Measurements from ENCODE around the gene PRSS48.
"Not testable (repeated sequence)": the region's sequence is repeated elsewhere in the genome, so short reads cannot be mapped to it uniquely, and the experiment has no call there.

Gene PRSS48

GRCh38 chr4:151276787-151277562, at the start of gene PRSS48:
PRSS48 (plus strand) TSS chr4:151277161; CDS start chr4:151277173, 12 bp downstream.
- DNase-seq (ENCODE audit: low spot score), result peak; percentile 81

GRCh38 chr4:151227172-151227571, 49.8 kb upstream of the PRSS48 start:
- no peak for DNase-seq (ENCODE audit: low spot score)

- peak; percentile 81 for DNase-seq (ENCODE audit: low spot score)
Observed at GRCh38 chr4:151227731-151228130, 49.2 kb upstream of the PRSS48 start.

GRCh38 chr4:151228189-151229119, 48.5 kb upstream of the PRSS48 start:
- DNase-seq (ENCODE audit: low spot score), result no peak

- DNase-seq (ENCODE audit: low spot score), result peak; percentile 22
Observed at GRCh38 chr4:151231915-151232595, 44.9 kb upstream of the PRSS48 start.

DNA sequence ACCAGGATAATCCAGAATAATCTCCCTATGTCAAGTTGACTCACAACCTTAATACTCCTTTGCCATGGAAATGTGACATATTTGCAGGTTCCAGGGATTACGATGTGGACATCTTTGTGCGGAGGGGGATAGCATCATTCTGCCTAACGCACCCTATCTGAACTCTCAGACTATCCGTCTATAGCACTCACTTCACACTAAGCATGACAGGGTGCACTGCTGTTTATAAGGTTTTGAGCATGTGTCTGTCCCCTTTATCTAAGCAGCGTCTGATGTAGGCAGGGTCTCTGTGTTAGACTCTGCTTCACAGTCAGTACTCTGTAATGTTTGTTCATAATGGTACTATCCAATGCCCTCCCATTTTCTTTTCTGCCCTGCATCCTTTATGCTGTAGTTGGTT, 43.4 kb upstream of the PRSS48 start:
- no peak for DNase-seq (ENCODE audit: low spot score)

DNA sequence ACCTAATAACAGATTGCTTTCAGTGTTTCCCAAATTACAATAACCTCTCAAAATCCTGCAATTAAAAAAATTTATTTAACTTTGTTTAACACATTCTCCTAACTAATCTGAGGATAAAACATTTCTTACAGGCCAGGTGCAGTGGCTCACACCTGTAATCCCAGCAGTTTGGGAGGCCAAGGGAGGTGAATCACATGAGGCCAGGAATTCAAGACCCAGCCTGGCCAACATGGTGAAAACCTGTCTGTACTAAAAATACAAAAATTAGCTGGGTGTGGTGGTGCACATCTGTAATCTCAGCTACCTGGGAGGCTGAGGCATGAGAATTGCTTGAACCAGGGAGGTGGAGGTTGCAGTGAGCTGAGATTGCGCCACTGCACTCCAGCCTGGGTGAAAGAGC, 41.6 kb upstream of the PRSS48 start:
- DNase-seq (ENCODE audit: low spot score), result not testable (repeated sequence)

DNA sequence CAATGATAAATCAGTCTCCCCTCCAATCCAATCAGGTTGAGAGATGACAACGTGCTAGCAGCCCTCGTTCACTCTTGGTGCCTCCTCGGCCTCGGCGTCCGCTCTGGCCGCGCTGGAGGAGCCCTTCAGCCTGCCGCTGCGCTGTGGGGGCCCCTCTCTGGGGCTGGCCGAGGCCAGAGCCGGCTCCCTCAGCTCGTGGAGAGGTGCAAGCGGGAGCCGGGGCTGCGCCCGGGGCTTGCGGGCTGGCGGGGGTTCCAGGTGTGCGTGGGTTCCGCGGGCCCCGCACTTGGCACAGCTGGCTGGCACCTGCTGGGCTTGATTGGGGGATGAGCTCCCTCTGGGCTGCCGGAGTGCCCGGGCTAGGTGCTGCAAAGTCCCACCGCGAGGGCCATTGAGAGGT, 40.9 kb upstream of the PRSS48 start:
- no peak for DNase-seq (ENCODE audit: low spot score)

- peak; percentile 39 for DNase-seq (ENCODE audit: low spot score)
Observed at GRCh38 chr4:151238477-151238876, 38.5 kb upstream of the PRSS48 start.

GRCh38 chr4:151239608-151240007, 37.4 kb upstream of the PRSS48 start:
- no peak for DNase-seq (ENCODE audit: low spot score)

DNA sequence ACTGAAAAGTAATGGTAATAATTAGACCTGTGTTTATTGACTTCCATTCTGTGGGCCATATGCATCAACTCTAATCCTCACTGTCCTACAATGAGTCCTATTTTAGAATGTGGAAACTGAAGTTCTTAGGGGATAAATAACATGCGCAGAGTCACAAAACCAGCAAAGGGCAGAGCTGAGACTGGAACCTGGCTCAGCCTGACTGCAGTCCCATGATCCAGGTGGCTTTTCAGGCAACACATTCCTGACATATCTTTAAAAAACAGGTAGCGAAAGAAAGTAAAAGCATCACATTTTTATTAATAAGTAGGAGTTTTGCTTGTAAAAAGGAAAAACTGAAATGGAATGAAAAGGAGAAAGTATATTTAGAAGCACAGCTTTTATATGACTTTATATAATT, 34.7 kb upstream of the PRSS48 start:
- no peak for DNase-seq (ENCODE audit: low spot score)

- DNase-seq (ENCODE audit: low spot score), result no peak
Observed at GRCh38 chr4:151246742-151247141, 30.2 kb upstream of the PRSS48 start.

DNA sequence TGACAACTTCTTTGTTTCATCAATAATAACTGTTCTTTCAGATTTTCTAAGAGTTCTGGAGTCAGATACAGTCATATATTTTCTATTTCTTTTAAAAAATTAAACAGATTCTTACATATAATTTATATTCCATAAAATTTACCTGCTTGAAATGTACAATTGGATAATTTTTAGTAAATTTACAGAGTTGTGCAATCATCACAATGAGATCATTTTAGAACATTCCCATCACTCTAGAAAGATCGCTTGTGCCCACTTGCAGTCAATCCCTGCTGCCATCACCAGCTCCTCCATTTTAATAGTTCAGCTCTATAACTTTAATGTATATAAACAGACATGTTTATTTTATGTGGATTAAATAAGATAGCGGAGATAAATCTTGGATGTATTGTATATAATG, 29.6 kb upstream of the PRSS48 start:
- no peak for DNase-seq (ENCODE audit: low spot score)

DNA sequence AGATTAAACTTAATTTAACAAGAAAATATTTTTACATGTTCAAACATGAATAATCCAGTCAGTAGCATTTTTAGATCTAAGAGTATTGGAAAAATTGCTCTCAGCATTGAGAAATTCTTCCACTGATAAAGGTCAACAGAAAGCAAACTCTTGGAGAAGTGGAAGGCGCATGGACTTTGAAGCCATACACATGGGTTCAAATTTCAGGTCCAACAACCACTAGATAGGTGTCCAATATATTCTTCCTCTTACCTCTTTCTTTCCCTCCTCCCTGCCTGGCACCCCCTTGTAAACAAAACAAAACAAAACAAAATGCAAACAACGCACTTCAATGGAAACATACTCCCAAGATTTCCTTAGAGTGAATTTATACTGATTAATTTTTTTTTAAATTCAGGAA, 28.4 kb upstream of the PRSS48 start:
- no peak for DNase-seq (ENCODE audit: low spot score)

GRCh38 chr4:151250706-151251105, 26.3 kb upstream of the PRSS48 start:
- no peak for DNase-seq (ENCODE audit: low spot score)

- no peak for DNase-seq (ENCODE audit: low spot score)
Observed at GRCh38 chr4:151251603-151252304, 25.2 kb upstream of the PRSS48 start.

- DNase-seq (ENCODE audit: low spot score), result not testable (repeated sequence)
Observed at GRCh38 chr4:151255226-151255625, 21.7 kb upstream of the PRSS48 start.

GRCh38 chr4:151255680-151256079, 21.3 kb upstream of the PRSS48 start:
- DNase-seq (ENCODE audit: low spot score), result not testable (repeated sequence)

DNA sequence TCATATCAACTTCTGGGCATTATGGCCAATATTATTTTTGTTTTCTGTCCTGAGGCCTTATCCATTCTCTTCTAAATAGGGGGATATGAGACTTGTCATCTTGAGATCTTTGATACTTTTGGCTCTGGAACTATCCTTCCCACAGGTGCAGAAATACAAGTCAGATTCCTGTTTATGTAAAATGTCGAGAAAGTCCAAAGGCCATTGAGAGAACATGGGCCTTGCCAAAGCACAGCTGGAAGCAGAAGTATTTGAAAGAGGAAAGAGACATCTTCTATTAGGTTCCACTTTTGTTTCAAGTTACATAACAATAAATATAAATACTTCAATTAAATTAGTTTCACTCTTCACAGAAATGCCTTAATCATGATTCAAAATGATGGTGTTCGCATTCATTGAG, 20.8 kb upstream of the PRSS48 start:
- DNase-seq (ENCODE audit: low spot score), result no peak

DNA sequence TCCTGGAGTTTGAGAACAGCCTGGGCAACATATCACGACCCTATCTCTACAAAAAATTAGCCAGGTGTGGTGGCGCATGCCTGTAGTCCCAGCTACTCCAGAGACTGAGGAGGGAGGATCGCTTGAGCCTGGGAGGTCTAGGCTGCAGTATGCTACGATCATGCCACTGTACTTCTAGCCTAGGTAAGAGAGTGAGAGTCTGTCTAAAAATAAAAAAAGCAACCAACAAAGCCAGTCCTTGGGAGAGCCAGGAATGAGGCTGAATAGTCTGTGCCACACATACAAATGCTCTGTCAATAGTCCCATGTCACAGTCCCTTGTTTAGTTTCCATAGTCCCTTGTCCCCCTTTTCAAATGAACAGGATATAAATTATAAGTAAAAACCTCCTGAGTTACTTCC, 19.3 kb upstream of the PRSS48 start:
- no peak for DNase-seq (ENCODE audit: low spot score)

GRCh38 chr4:151259752-151260151, 17.2 kb upstream of the PRSS48 start:
- no peak for DNase-seq (ENCODE audit: low spot score)

DNA sequence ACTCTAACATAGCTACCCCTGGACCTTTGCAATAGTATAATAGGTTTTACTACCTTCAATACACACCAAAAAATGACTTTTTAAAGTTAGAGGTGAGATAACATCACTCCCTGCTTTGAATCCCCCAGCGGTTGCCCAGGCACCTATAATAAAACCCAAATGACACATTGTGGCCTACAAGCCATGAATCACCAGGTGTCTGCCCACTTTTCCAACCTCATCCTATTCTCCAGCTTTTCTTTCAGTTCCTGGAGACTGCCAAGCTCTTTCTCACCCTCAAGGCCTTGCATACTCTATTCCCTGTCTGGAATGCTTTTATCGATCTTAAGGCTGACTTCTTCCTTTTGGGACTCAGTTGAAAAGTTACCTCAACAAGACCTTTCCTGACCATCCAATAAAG, 16.4 kb upstream of the PRSS48 start:
- DNase-seq (ENCODE audit: low spot score), result no peak

All from GM03348 (cell line).